MV-4-11 (cell line): ENCODE results near the gene BICD2.
A peak's percentile ranks its signal among the peaks of the same experiment; 100 is the strongest.

Experiments used
- DNase-seq: peaks from one replicate; lab custom pipeline; 2025; lab: John Stamatoyannopoulos, UW

Gene BICD2

GRCh38 chr9:92747459-92748232, 17.0 kb downstream of the BICD2 start:
- no peak for DNase-seq

- no peak for DNase-seq
Observed at GRCh38 chr9:92746567-92747458, 17.8 kb downstream of the BICD2 start.

GRCh38 chr9:92745881-92746280, 18.8 kb downstream of the BICD2 start:
- DNase-seq: no peak

GRCh38 chr9:92745331-92745730, 19.3 kb downstream of the BICD2 start:
- no peak for DNase-seq

- no peak for DNase-seq
Observed at GRCh38 chr9:92740969-92741368, 23.7 kb downstream of the BICD2 start.

GRCh38 chr9:92740446-92740961, 24.1 kb downstream of the BICD2 start:
- DNase-seq: peak; percentile 70

GRCh38 chr9:92740009-92740408, 24.6 kb downstream of the BICD2 start:
- DNase-seq: no peak

- DNase-seq: peak; percentile 17
Observed at GRCh38 chr9:92739346-92739970, 25.2 kb downstream of the BICD2 start.

- no peak for DNase-seq
Observed at GRCh38 chr9:92738661-92739081, 26.0 kb downstream of the BICD2 start.

- no peak for DNase-seq
Observed at GRCh38 chr9:92737611-92738299, 26.9 kb downstream of the BICD2 start.

- no peak for DNase-seq
Observed at GRCh38 chr9:92737216-92737606, 27.4 kb downstream of the BICD2 start.

- no peak for DNase-seq
Observed at GRCh38 chr9:92736563-92737215, 27.9 kb downstream of the BICD2 start.

GRCh38 chr9:92735636-92736562, 28.7 kb downstream of the BICD2 start:
- no peak for DNase-seq

- no peak for DNase-seq
Observed at GRCh38 chr9:92734931-92735635, 29.6 kb downstream of the BICD2 start.

GRCh38 chr9:92730897-92731296, 33.7 kb downstream of the BICD2 start:
- no peak for DNase-seq

- no peak for DNase-seq
Observed at GRCh38 chr9:92729735-92730155, 34.9 kb downstream of the BICD2 start.

- peak; percentile 20 for DNase-seq
Observed at GRCh38 chr9:92728831-92729734, 35.5 kb downstream of the BICD2 start.
